Fibroblast of lung (primary cell): Measurements from ENCODE around the gene ZSCAN26. TPM values are rescaled to one million over a fixed set of nuclear protein-coding genes. Genes with fewer than 3 reads are reported as not detected.
"Not testable (repeated sequence)": the region's sequence is repeated elsewhere in the genome, so short reads cannot be mapped to it uniquely, and the experiment has no call there.

Source experiments
- DNase-seq, 2 donors: peaks; one replicate each; pipeline versions ENCODE4 v3.0.0 to v3.0.0-alpha.2; 2010; ENCODE audit warnings: low read depth in 2 of 2
- H2AFZ ChIP-seq: 2 replicates; pipeline ENCODE4 v1.5.1; 2012; ENCODE audit warnings: low read length, control low read depth, inconsistent platforms
- H3K27ac ChIP-seq: 2 replicates; pipeline ENCODE4 v1.5.1; 2011; ENCODE audit warnings: low read length, control low read depth; ENCODE audit not compliant: insufficient read depth
- H3K27me3 ChIP-seq: 2 replicates; pipeline ENCODE4 v1.5.1; 2011; ENCODE audit warnings: mild to moderate bottlenecking, low read length; ENCODE audit not compliant: control insufficient read depth, insufficient read depth
- H3K36me3 ChIP-seq: 2 replicates; pipeline ENCODE4 v1.5.1; 2011; ENCODE audit warnings: low read length; ENCODE audit not compliant: control insufficient read depth, insufficient read depth
- H3K4me1 ChIP-seq: 2 replicates; pipeline ENCODE4 v1.5.1; 2011; ENCODE audit warnings: low read length; ENCODE audit not compliant: control insufficient read depth, insufficient read depth; ENCODE audit errors: extremely low read depth
- H3K4me2 ChIP-seq: 2 replicates; pipeline ENCODE4 v1.5.1; 2011; ENCODE audit warnings: low read length, control low read depth; ENCODE audit not compliant: insufficient read depth; ENCODE audit errors: extremely low read depth
- H3K4me3 ChIP-seq, 4 experiments: fragments of 200-600 bp in 1 of 4; sonication (generic) in 1 of 4; replicated peaks in 1 of 4; 2 replicates each; pipeline ENCODE4 v1.5.1; 2011 to 2016; ENCODE audit warnings: low read length in 4 of 4, low read depth in 3 of 4, mild to moderate bottlenecking in 3 of 4, control low read depth in 2 of 4, inconsistent platforms in 1 of 4, mixed read lengths in 1 of 4; ENCODE audit not compliant: insufficient read depth in 1 of 4; ENCODE audit errors: control extremely low read depth in 1 of 4
- H3K79me2 ChIP-seq: 2 replicates; pipeline ENCODE4 v1.5.1; 2012; ENCODE audit warnings: mild to moderate bottlenecking, low read length, inconsistent platforms; ENCODE audit not compliant: control insufficient read depth, insufficient read depth
- H3K9ac ChIP-seq: 2 replicates; pipeline ENCODE4 v1.5.1; 2011; ENCODE audit warnings: mild to moderate bottlenecking, low read length, control low read depth; ENCODE audit not compliant: insufficient read depth
- H3K9me3 ChIP-seq: 2 replicates; pipeline ENCODE4 v1.5.1; 2012; ENCODE audit warnings: low read depth, low read length; ENCODE audit not compliant: control insufficient read depth, insufficient read depth
- H4K20me1 ChIP-seq: 2 replicates; pipeline ENCODE4 v1.5.1; 2011; ENCODE audit warnings: low read length; ENCODE audit not compliant: control insufficient read depth, insufficient read depth; ENCODE audit errors: extremely low read depth
- EZH2 ChIP-seq: IDR thresholded peaks from 2 replicates; pipeline ENCODE4 v1.5.1; 2012; ENCODE audit warnings: low read length, control low read depth, mild to moderate bottlenecking; ENCODE audit errors: missing control alignments
- polyA plus RNA-seq, 2 donors: library from polyadenylated mRNA; depleted of rRNA in 1 of 2; stranded (reverse) in 1 of 2; unstranded in 1 of 2; fragments of >200 nt; gene quantifications; 2 replicates each; pipeline ENCODE4 v1.2.1, GENCODE V29; 2011 to 2012; ENCODE audit warnings: missing spikeins in 1 of 2
- total RNA-seq: library from RNA; depleted of rRNA; stranded (reverse); fragments of >200 nt; gene quantifications from 2 replicates; pipeline ENCODE4 v1.2.1, GENCODE V29; 2014
- TF ChIP-seq, protein P1 (sequence below), 2 donors: IDR thresholded peaks in 1 of 2; conservative IDR thresholded peaks in 1 of 2; 1 replicate in 1 of 2; 2 replicates in 1 of 2; pipeline ENCODE4 v1.5.1; 2011 to 2012; ENCODE audit warnings: low read length in 2 of 2, control low read depth in 1 of 2, inconsistent platforms in 1 of 2, low read depth in 1 of 2, mild to moderate bottlenecking in 1 of 2

ZSCAN26 gene
- total and polyA plus RNA-seq, 2 donors (not counting 1 experiment from before 2014, with no cell fraction given), result 16.6 to 23.9 TPM

DNA sequence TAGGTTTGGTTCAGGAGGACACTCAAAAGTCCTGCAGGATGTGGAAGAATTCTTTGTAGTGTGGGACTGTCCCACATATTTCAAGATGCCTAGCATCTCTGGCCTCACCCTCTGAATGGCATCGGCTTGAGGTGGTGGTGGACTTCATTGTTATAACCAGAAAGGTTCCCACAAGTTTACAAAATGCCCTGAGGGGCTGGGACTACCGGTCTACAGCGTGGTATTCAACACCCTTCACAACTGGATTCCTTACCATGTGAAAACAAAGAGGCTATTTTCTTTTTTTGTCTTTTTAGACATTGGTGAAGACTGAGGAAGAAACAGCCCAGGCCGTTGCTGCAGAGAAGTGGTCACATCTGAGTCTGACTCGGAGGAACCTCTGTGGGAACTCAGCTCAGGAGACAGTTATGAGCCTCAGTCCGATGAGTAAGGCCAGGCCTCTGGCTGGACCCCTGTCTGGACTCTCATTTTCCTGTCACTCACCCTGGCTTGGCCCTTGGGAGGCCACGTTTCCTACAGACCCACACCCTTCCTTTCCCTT lies 29.6 kb downstream of the ZSCAN26 start:
- Histone ChIP-seq H3K9me3 (no peaks in the 10 kb centered on the region), H3K4me3 (no peak overlapping the region), H3K9ac (no peak overlapping the region), H3K4me1 (no peaks in the 10 kb centered on the region), H3K27ac (no peak overlapping the region), H3K27me3 (no peaks in the 10 kb centered on the region), H4K20me1 (no peaks in the 10 kb centered on the region), H3K79me2 (no peaks in the 10 kb centered on the region), H3K36me3 (no peaks in the 10 kb centered on the region), H2AFZ (no peak overlapping the region), H3K4me2 (no peak overlapping the region)
- TF ChIP-seq, protein P1, sequence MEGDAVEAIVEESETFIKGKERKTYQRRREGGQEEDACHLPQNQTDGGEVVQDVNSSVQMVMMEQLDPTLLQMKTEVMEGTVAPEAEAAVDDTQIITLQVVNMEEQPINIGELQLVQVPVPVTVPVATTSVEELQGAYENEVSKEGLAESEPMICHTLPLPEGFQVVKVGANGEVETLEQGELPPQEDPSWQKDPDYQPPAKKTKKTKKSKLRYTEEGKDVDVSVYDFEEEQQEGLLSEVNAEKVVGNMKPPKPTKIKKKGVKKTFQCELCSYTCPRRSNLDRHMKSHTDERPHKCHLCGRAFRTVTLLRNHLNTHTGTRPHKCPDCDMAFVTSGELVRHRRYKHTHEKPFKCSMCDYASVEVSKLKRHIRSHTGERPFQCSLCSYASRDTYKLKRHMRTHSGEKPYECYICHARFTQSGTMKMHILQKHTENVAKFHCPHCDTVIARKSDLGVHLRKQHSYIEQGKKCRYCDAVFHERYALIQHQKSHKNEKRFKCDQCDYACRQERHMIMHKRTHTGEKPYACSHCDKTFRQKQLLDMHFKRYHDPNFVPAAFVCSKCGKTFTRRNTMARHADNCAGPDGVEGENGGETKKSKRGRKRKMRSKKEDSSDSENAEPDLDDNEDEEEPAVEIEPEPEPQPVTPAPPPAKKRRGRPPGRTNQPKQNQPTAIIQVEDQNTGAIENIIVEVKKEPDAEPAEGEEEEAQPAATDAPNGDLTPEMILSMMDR (conservative IDR thresholded peaks at IDR 0.05 in 1 of 2, IDR thresholded peaks at IDR 0.05 in 1 of 2; ENCODE audit: low read depth in 1 of 2, low read length in 2 of 2), result no peak
- no peak for TF ChIP-seq EZH2
- no peak for DNase-seq

DNA sequence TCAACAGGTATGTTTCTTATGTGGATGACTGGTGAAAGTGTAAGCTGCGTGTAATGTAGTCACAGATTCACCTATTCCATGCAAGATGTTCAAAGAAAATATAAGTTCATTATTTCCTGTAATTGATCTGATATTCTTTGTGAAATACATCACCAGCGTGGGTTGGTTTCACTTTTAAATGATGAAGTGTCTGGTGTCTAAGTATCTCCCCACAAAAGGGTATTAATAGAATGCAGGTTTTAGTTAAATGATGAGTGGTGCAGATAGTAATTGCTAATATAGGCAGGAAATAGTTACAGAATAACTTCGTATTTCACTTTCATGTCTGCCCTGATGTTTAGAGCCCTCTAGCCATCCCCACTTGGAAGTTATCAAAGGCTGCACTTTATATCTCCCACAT lies 36.6 kb downstream of the ZSCAN26 start:
- TF ChIP-seq, protein P1 (conservative IDR thresholded peaks at IDR 0.05 in 1 of 2, IDR thresholded peaks at IDR 0.05 in 1 of 2; ENCODE audit: low read depth in 1 of 2, low read length in 2 of 2), result no peak
- no peak for TF ChIP-seq EZH2
- H3K36me3 ChIP-seq, result peaks cover 3% of the 10 kb centered on the region
- no peaks in the 10 kb centered on the region for H3K27me3 ChIP-seq
- H2AFZ ChIP-seq, result no peak overlapping the region
- H3K4me3 ChIP-seq, result no peak overlapping the region
- no peaks in the 10 kb centered on the region for H3K79me2 ChIP-seq
- H3K9me3 ChIP-seq, result no peaks in the 10 kb centered on the region
- no peak for DNase-seq
- no peaks in the 10 kb centered on the region for H4K20me1 ChIP-seq
- H3K9ac ChIP-seq, result no peak overlapping the region
- no peak overlapping the region for H3K4me2 ChIP-seq
- H3K27ac ChIP-seq, result no peak overlapping the region
- no peaks in the 10 kb centered on the region for H3K4me1 ChIP-seq

DNA sequence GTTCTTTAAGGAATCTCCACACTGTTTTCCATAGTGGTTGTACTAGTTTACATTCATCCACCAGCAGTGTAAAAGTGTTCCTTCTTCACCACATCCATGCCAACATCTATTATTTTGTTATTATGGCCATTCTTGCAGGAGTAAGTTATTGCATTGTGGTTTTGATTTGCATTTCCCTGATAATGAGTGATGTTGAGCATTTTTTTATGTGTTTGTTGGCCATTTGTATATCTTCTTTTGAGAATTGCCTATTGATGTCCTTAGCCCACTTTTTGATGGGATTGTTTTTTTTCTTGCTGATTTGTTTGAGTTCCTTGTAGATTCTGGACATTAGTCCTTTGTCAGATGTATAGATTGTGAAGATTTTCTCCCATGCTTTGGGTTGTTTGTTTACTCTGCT lies 39.4 kb downstream of the ZSCAN26 start:
- not testable (repeated sequence) for H3K4me3 ChIP-seq, H3K36me3 ChIP-seq, H3K9me3 ChIP-seq, DNase-seq, H3K79me2 ChIP-seq, H3K27me3 ChIP-seq, H2AFZ ChIP-seq, H3K9ac ChIP-seq, H3K4me1 ChIP-seq, H4K20me1 ChIP-seq, H3K27ac ChIP-seq, H3K4me2 ChIP-seq
